Measurements from ENCODE around the gene EGFLAM. TPM values are rescaled to one million over a fixed set of nuclear protein-coding genes. Genes with fewer than 3 reads are reported as not detected.

EGFLAM gene
- total RNA-seq, 4 donors from 2014 or later = 6.6 to 13.6 (median 9.8) TPM

DNA sequence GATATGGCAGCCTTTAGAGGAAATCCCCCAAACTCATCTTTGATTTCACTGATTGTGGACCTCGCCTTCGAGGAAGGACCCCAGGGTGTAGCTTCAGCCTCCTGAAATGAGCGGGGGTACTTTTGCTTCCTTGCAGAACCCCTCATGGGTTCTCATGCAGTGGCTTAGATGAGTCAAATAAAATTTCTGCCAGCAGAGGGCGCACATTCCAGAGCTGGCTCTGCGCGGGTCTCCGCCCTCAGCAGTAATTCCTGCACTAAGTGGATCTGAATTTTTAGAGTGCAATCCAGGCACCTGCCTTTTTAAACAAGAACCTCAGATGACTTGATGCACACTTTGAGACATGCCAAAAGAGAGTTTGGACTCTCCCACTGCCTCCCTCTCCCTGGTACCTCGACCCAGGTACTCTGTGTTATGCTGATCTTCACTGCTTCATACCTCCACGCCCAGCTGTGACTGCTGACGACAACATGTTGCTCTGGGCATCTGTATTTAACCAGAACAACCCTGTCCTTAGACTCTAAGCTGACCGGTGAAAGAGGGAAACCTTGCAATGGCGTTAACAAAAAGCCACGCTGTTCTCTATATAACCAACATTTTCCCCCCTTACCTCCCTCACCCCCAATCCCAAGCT is 7.3 kb downstream of the EGFLAM start:
- H3K9me3 ChIP-seq = no peaks in the 10 kb centered on the region
- H3K4me1 ChIP-seq = no peaks in the 10 kb centered on the region
- H3K4me3 ChIP-seq = no peak overlapping the region
- no peaks in the 10 kb centered on the region for H3K36me3 ChIP-seq
- TF ChIP-seq POLR2AphosphoS5 (IDR thresholded peaks at IDR 0.05) = no peak
- TF ChIP-seq, protein P1, sequence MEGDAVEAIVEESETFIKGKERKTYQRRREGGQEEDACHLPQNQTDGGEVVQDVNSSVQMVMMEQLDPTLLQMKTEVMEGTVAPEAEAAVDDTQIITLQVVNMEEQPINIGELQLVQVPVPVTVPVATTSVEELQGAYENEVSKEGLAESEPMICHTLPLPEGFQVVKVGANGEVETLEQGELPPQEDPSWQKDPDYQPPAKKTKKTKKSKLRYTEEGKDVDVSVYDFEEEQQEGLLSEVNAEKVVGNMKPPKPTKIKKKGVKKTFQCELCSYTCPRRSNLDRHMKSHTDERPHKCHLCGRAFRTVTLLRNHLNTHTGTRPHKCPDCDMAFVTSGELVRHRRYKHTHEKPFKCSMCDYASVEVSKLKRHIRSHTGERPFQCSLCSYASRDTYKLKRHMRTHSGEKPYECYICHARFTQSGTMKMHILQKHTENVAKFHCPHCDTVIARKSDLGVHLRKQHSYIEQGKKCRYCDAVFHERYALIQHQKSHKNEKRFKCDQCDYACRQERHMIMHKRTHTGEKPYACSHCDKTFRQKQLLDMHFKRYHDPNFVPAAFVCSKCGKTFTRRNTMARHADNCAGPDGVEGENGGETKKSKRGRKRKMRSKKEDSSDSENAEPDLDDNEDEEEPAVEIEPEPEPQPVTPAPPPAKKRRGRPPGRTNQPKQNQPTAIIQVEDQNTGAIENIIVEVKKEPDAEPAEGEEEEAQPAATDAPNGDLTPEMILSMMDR (IDR thresholded peaks at IDR 0.05) = peak; percentile 41 to 78 (median 68)
- peak; percentile 66 for DNase-seq (ENCODE audit: extremely low spot score)
- peaks cover 0 to 42% (median 3%) of the 10 kb centered on the region in 4 donors for H3K27me3 ChIP-seq
- no peak overlapping the region for H3K27ac ChIP-seq (replicated peaks in 1 of 4)
- intact Hi-C loops (cut with DNase I) = no loop called here
- 41% methylated on average over 13 of the region's 13 CpGs for WGBS

DNA sequence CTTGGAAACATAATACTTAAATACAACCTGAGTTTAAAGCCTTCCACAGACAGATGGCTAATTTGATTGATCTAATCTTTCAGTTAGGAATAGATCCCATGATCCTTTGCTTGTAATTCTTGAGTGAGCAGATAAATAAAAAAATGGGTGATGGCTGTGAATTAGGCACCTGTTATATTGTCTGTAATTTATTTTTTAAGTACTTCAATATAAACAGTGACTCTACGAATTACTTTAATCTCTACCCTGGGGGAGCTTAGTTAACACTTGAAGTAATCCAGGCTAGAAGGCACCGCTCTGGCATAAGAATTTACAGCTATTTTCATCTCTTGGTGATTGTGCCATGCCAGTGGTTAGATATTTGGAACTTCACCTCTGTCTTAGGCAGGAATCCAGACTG is 9.0 kb downstream of the EGFLAM start:
- TF ChIP-seq POLR2AphosphoS5 (IDR thresholded peaks at IDR 0.05) = no peak
- no peak for TF ChIP-seq EP300 (IDR thresholded peaks at IDR 0.05)
- no peak for TF ChIP-seq POLR2A (IDR thresholded peaks at IDR 0.05; ENCODE audit: low read depth)
- TF ChIP-seq, protein P1 (IDR thresholded peaks at IDR 0.05) = no peak
- intact Hi-C loops (cut with DNase I) = no loop called here
- Histone ChIP-seq H3K27me3 (peaks cover 0 to 42% (median 1%) of the 10 kb centered on the region in 4 donors), H3K27ac (replicated peaks in 1 of 4) (no peak overlapping the region), H3K4me1 (no peaks in the 10 kb centered on the region), H3K36me3 (no peaks in the 10 kb centered on the region), H3K4me3 (no peak overlapping the region), H3K9me3 (no peaks in the 10 kb centered on the region)
- 64% methylated on average over 2 of the region's 2 CpGs for WGBS
- no peak for DNase-seq (ENCODE audit: extremely low spot score)

DNA sequence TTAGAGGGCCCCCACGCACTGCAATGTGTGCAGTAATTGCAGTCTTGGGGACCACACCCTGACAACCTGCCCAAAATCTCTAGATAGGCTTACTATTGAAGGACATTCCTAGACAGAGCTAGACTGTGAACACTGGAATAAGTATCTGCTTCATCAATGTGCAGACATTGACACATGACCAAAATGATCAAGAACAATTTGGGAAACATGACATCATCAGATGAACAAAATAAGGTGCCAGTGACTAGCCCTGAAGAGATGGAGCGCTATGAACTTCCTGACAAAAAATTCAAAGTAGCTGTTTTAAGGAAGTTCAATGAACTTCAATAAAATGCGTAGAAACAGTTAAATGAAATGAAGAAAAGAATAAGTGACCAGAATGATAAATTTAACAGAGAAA is 15.3 kb downstream of the EGFLAM start:
- DNase-seq (ENCODE audit: extremely low spot score) = no peak
- H3K4me3 ChIP-seq = no peak overlapping the region
- H3K4me1 ChIP-seq = no peaks in the 10 kb centered on the region
- H3K27ac ChIP-seq (replicated peaks in 1 of 4) = no peak overlapping the region
- H3K9me3 ChIP-seq = peaks cover 0 to 31% (median 15%) of the 10 kb centered on the region in 4 donors
- peaks cover 0 to 15% (median 1%) of the 10 kb centered on the region in 4 donors for H3K27me3 ChIP-seq
- intact Hi-C loops (cut with DNase I) = no loop called here
- no peaks in the 10 kb centered on the region for H3K36me3 ChIP-seq
- 98% methylated on average over 3 of the region's 3 CpGs for WGBS
- no peak for TF ChIP-seq POLR2AphosphoS5 (IDR thresholded peaks at IDR 0.05)
- no peak for TF ChIP-seq POLR2A (IDR thresholded peaks at IDR 0.05; ENCODE audit: low read depth)

DNA sequence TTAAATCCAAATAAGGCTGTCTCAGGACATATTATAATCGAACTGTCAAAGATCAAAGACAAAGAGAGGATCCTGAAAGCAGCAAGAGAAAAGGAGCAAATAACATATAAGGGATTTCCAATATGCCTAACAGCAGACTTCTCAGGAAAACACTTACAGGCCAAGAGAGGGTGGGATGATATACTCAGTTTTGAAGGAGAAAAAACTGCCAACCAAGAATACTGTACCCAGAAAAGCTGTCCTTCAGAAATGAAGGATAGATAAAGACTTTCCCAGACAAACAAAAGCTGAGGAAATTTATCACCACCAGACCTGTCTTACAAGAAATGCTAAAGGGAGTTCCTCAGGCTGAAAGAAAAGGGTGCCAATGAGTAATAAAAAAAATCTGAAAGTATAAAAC is 16.0 kb downstream of the EGFLAM start:
- Histone ChIP-seq H3K36me3 (no peaks in the 10 kb centered on the region), H3K27ac (replicated peaks in 1 of 4) (no peak overlapping the region), H3K4me3 (no peak overlapping the region), H3K9me3 (peaks cover 0 to 31% (median 15%) of the 10 kb centered on the region in 4 donors), H3K27me3 (peaks cover 0 to 8% (median 1%) of the 10 kb centered on the region in 4 donors), H3K4me1 (no peaks in the 10 kb centered on the region)
- intact Hi-C loops (cut with DNase I) = no loop called here
- TF ChIP-seq, protein P1 (IDR thresholded peaks at IDR 0.05) = no peak
- TF ChIP-seq POLR2AphosphoS5 (IDR thresholded peaks at IDR 0.05) = no peak
- TF ChIP-seq POLR2A (IDR thresholded peaks at IDR 0.05; ENCODE audit: low read depth) = no peak
- no peak for TF ChIP-seq EP300 (IDR thresholded peaks at IDR 0.05)
- DNase-seq (ENCODE audit: extremely low spot score) = no peak
- 72% methylated on average over 1 of the region's 1 CpG for WGBS

DNA sequence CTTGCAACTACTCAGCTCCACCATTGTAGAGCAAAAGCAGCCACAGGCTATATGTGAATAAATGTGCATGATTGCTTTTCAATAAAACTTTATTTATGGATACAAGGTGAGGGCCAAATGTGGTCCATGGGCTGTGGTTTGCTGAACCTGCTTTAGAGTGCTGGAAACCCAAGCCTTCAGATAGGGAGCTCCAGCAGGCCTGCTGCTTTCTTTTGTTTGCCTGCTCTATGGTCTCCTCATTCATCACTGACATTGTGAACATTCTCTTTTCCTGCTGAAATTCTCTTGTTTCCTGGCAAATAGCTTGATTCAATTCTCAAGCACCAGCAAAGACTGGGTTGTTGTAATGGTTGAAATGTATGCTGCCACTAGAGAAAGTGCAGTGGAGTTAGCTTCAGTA is 26.0 kb downstream of the EGFLAM start:
- no peak for TF ChIP-seq EP300 (IDR thresholded peaks at IDR 0.05)
- no peak for TF ChIP-seq POLR2A (IDR thresholded peaks at IDR 0.05; ENCODE audit: low read depth)
- no peak for TF ChIP-seq POLR2AphosphoS5 (IDR thresholded peaks at IDR 0.05)
- peak; percentile 74 for DNase-seq (ENCODE audit: extremely low spot score)
- Histone ChIP-seq H3K9me3 (no peaks in the 10 kb centered on the region), H3K27me3 (no peaks in the 10 kb centered on the region), H3K4me1 (no peaks in the 10 kb centered on the region), H3K27ac (replicated peaks in 1 of 4) (no peak overlapping the region), H3K4me3 (no peak overlapping the region), H3K36me3 (no peaks in the 10 kb centered on the region)
- intact Hi-C loops (cut with DNase I) = no loop called here

DNA sequence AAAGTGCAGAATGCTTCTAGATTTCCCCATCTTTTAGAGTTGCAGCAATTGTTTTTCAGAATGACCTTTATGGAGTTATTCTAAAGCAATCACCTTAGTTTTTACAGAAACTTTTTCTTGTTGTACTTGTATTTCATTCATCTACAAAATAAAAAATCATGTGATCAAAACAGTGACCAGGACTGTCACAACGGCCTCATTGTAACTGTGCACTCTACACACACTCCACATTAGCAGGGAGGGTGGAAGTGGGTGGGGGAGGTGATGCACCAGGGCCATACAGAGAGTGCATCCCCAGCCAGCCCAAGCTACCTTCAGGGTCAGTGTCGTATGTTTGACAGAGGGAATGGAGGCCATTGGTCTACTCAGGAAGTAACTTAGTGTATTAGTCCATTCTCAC is 26.9 kb downstream of the EGFLAM start:
- no peak overlapping the region for H3K27ac ChIP-seq (replicated peaks in 1 of 4)
- intact Hi-C loops (cut with DNase I) = no loop called here
- H3K27me3 ChIP-seq = no peaks in the 10 kb centered on the region
- WGBS = 84% methylated on average over 2 of the region's 2 CpGs
- H3K36me3 ChIP-seq = no peaks in the 10 kb centered on the region
- no peaks in the 10 kb centered on the region for H3K4me1 ChIP-seq
- no peak overlapping the region for H3K4me3 ChIP-seq
- peak; percentile 37 for DNase-seq (ENCODE audit: extremely low spot score)
- no peaks in the 10 kb centered on the region for H3K9me3 ChIP-seq
- TF ChIP-seq POLR2A (IDR thresholded peaks at IDR 0.05; ENCODE audit: low read depth) (no peak), EP300 (IDR thresholded peaks at IDR 0.05) (no peak), POLR2AphosphoS5 (IDR thresholded peaks at IDR 0.05) (no peak)
- TF ChIP-seq, protein P1 (IDR thresholded peaks at IDR 0.05) = no peak

Data from esophagus muscularis mucosa (tissue), 4 donors.